Muscle of back (tissue), 13 donors: ENCODE measurements around the gene SPP2. TPM values are rescaled to one million over a fixed set of nuclear protein-coding genes. Genes with fewer than 3 reads are reported as not detected.
A peak's percentile ranks its signal among the peaks of the same experiment; 100 is the strongest.

ENCODE experiments used
- DNase-seq, 3 donors: peaks; one replicate each; pipeline versions ENCODE4 v3.0.0 to v3.0.0-alpha.2; 2013
- long read RNA-seq, 9 donors: transcript quantifications; one replicate each; lab custom pipeline, GENCODE V29; 2026
- polyA plus RNA-seq, 10 donors: library from polyadenylated mRNA; unstranded; fragments of 120-200 nt; gene quantifications; one replicate each; pipeline ENCODE4 v1.2.1, GENCODE V29; 2013; ENCODE audit not compliant: insufficient read length in 10 of 10

Gene SPP2
- polyA plus RNA-seq, result not detected
- long read RNA-seq, donor 1, result 0 reads
- long read RNA-seq, donor 2, result 0 reads
- long read RNA-seq, donor 3, result 0 reads
- long read RNA-seq, donor 4, result 0 reads
- long read RNA-seq, donor 5, result 0 reads
- long read RNA-seq, donor 6, result 0 reads
- long read RNA-seq, donor 7, result 0 reads
- long read RNA-seq, donor 8, result 0 reads
- long read RNA-seq, donor 9, result 0 reads

- no peak for DNase-seq
Measured at GRCh38 chr2:234050455-234051135, at the start of gene SPP2. Gene SPP2 (plus strand): TSS chr2:234050702. CDS start chr2:234050787, 85 bp downstream.

DNA sequence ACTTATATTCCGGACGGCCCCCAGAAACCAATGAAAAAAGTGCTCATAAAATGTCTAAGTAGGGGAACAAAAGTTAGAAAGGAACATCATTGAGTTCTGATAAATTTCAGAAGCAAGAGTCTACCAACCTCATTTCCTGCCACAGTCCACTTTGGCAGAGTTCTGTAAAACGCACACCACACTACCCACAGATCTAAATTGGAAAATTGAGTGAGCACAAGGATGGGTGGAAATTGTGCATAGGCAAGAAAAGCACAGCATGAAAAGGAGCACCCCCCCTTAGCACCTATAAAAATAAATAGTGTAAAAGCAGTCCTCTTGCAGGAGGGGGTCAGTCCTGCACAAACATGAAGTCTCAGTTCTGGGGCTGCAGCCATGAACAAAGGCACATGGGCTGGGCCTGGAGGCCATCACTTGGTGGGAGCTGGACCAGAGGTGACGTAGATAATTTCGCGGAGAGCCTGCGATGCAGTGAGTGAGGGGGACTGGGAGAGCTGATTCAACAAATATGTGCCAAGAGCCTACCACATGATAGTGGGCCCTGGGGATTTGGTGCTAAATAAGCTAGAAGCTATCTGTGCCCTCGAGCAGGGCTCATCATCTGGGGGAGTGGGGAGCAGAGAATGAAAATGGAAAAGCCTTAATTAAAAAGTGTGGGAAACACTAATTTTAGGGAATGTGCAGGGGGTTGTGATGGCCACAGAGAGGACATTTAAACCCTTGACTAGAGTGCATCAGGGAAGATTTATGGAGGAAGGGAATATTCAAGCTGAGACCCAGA is 48.9 kb upstream of the SPP2 start:
- no peak for DNase-seq

DNA sequence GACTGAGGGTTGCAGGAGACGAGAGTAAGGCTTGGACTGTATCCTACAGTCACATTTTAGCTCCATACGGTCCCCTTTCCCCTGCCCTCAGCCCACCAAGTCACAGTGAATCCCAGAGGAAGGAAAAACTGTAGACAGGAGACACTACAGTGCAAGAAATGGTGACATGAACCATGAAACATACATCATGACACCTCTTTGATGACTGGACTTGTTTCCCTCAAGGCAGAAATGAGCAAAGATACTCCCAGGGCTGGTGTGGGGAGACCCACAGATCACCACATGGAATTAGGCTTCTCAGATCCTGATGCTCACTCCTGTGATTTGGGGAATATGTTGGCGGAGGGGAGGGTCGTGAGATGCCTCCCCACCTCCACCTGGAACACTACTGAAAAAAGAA is 48.2 kb upstream of the SPP2 start:
- DNase-seq, result no peak

GRCh38 chr2:234003972-234004617 is 46.4 kb upstream of the SPP2 start:
- peak in 1 of 3 donors; percentile 78 for DNase-seq

DNA sequence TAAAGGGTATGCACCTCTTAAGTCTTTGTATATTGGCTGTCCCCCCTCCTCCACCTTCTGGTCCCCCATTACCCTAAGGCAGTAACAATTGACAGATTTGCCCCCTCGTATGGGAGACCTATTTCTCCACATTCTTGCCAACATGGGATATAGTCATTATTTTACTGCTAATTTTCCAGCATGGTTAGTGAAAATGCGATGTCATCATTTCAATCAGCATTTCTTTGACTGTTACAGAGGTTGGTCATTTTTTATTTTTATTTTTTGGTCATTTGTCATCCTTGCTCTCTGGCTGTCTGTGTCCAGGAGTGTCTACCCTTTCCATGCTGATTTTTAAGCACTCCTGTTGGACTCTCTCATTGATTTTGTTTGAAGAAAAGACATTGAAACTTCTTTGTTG is 45.4 kb upstream of the SPP2 start:
- DNase-seq, result no peak

- DNase-seq, result no peak
Measured at GRCh38 chr2:234006501-234006900, 44.0 kb upstream of the SPP2 start.

- DNase-seq, result no peak
Measured at GRCh38 chr2:234014427-234014826, 36.1 kb upstream of the SPP2 start.

GRCh38 chr2:234015861-234016260 is 34.6 kb upstream of the SPP2 start:
- no peak for DNase-seq

DNA sequence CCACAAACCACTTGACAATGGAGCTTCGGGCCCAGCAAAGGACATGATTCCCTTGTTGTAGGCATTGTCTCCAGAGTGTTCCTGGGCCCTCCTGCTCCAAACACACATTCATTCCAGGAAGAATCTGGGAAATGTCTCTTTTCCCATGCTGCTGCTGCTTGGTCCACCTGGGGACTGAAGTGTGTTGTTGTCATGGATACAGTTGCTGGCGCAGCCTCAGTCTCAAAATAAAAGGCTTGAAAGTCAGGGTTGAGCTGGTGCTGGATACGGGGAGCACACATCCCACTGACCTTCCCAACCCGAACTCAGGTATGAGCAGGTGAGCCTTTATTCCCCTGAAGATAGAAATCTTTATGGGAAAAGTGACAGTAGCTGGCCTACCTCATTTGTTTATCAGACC is 30.6 kb upstream of the SPP2 start:
- no peak for DNase-seq

GRCh38 chr2:234020332-234020731 is 30.2 kb upstream of the SPP2 start:
- DNase-seq, result no peak

DNA sequence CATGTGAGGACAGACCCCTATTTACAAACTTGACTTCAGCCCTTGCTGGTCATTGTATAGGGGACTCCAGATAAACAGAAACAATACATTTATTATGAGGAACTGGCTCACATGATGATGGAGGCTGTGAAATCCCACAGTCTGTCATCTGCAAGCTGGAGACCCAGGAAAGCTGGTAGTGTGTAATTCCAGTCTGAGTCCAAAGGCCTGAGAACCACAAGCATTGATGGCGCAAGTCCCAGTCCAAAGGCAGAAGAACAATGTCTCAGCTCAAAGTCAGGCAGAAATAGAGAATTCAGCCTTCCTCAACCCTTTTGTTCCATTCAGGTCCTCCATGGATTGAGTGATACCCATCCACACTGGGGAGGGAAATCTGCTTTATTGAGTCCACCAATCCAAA is 28.1 kb upstream of the SPP2 start:
- no peak for DNase-seq

- DNase-seq, result no peak
Measured at GRCh38 chr2:234024304-234024703, 26.2 kb upstream of the SPP2 start.

- peak in 1 of 3 donors; percentile 55 for DNase-seq
Measured at GRCh38 chr2:234025466-234025865, 25.0 kb upstream of the SPP2 start.

DNA sequence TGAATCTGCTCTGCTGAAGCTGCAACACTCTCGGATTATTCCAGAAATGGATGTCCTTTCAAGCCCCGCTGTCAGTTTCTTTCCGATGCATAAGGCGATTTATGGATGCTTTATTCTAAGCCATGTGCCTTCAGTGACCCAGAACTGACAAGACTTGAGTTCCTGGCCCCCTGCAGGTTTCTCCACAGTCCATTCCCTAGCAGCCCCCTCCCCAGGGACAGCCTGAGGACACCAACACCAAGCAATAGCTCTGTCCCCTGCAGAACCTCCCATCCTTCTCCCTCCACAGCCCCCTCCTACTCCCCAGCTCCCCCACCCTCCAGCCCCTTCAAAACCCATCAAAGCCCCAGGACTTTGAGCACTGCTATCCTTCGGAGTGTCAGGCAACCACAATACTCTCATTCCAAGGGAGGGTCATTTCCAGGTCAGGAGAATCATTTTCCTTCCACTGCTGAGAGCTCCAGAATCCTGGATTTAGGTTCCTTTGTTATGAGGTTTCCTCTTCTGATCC is 24.6 kb upstream of the SPP2 start:
- DNase-seq, result peak; percentile 33 to 60 (median 36)

GRCh38 chr2:234026693-234027254 is 23.7 kb upstream of the SPP2 start:
- no peak for DNase-seq

DNA sequence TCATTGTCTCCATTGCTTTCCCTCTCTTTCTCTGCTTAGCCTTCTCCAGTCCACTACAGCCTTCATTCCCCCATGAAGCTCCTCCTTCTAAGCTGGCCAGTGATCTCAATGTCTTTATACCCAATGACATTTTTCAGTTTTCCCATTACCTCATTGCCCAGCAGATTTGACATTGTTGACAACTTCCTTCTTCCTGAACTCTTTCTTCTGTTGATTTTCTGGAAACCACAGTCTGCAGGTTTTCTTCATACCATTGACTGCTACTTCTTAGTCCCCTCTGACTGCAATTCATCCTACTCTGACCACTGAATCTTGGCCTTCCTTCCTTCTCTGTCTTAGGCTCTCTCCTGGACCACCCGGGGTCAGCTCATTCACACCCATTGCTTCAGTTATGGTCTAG is 22.9 kb upstream of the SPP2 start:
- no peak for DNase-seq

- DNase-seq, result no peak
Measured at GRCh38 chr2:234029150-234029733, 21.3 kb upstream of the SPP2 start.

- no peak for DNase-seq
Measured at GRCh38 chr2:234031207-234031606, 19.3 kb upstream of the SPP2 start.

DNA sequence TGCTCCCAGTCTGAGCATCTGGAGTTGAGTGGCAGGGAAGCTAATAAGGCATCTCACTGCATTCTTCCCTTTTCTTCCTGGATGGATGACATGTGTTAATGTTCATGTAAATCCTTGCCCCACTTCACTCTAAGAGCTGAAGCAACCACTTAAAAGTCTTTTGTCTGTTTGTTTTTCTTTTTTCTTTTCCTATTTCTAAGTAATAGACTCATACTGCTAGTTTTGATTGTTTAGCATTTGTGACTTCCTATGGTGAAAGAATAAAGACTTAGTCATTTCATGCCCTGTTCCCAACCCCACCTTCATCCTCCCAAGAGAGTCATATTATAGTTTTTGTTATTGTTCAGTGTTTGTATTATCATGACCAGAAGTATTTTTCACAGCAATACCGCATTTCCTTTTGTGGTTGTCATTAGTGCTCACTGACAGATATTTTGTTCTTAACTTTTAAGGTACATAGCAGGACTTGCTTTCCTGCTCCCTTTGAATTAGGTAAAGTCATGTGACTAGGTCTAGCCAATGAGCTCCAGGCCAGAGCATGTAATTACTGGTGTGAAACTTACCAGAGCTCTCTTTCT is 18.1 kb upstream of the SPP2 start:
- peak in 1 of 3 donors; percentile 30 for DNase-seq

GRCh38 chr2:234033174-234033573 is 17.3 kb upstream of the SPP2 start:
- DNase-seq, result no peak

- DNase-seq, result no peak
Measured at GRCh38 chr2:234033885-234034284, 16.6 kb upstream of the SPP2 start.
